Esophagus muscularis mucosa (tissue), 4 donors: ENCODE measurements around the gene ZNF646. TPM values are rescaled to one million over a fixed set of nuclear protein-coding genes. Genes with fewer than 3 reads are reported as not detected.
A peak's percentile ranks its signal among the peaks of the same experiment; 100 is the strongest.

Experiments used
- DNase-seq: peaks from one replicate; pipeline ENCODE4 v3.0.0-alpha.2; 2017; ENCODE audit errors: extremely low spot score
- H3K27ac ChIP-seq, 4 donors: fragments of 200-600 bp; sonication (generic); replicated peaks in 1 of 4; 1 replicate in 3 of 4; 2 replicates in 1 of 4; pipeline ENCODE4 v1.5.1; 2016 to 2019; ENCODE audit warnings: mild to moderate bottlenecking in 1 of 4
- H3K27me3 ChIP-seq, 4 donors: fragments of 200-600 bp; sonication (generic); one replicate each; pipeline versions ENCODE4 v1.5.1 to v1.6.0; 2016 to 2019
- H3K36me3 ChIP-seq, 4 donors: fragments of 200-600 bp; sonication (generic); one replicate each; pipeline ENCODE4 v1.5.1; 2016 to 2019
- H3K4me1 ChIP-seq, 4 donors: fragments of 200-600 bp; sonication (generic); one replicate each; pipeline ENCODE4 v1.5.1; 2016 to 2019
- H3K4me3 ChIP-seq, 4 donors: fragments of 200-600 bp; sonication (generic); 1 replicate in 2 of 4; 2 replicates in 2 of 4; pipeline ENCODE4 v1.5.1; 2016 to 2019; ENCODE audit warnings: mild to moderate bottlenecking in 4 of 4, moderate library complexity in 1 of 4
- H3K9me3 ChIP-seq, 4 donors: fragments of 200-600 bp; sonication (generic); 1 replicate in 3 of 4; 2 replicates in 1 of 4; pipeline ENCODE4 v1.5.1; 2016 to 2019
- CTCF ChIP-seq, 3 experiments: fragments of 200-600 bp in 2 of 3; fragments of 450-650 bp in 1 of 3; sonication (generic) in 2 of 3; IDR thresholded peaks; one replicate each; pipeline ENCODE4 v1.5.1; 2017 to 2019; ENCODE audit warnings: antibody characterized with exemption in 3 of 3, mild to moderate bottlenecking in 2 of 3, moderate library complexity in 1 of 3
- EP300 ChIP-seq: sonication (generic); formaldehyde crosslinking; IDR thresholded peaks from one replicate; pipeline ENCODE4 v1.6.1; 2017; ENCODE audit warnings: antibody characterized with exemption
- POLR2A ChIP-seq: fragments of 450-650 bp; IDR thresholded peaks from one replicate; pipeline ENCODE4 v1.6.1; 2017; ENCODE audit warnings: antibody characterized with exemption, moderate library complexity, mild to moderate bottlenecking, low read depth
- POLR2AphosphoS5 ChIP-seq, 2 donors: sonication (generic); formaldehyde crosslinking; IDR thresholded peaks; one replicate each; pipeline ENCODE4 v1.6.1; 2017; ENCODE audit warnings: antibody characterized with exemption in 2 of 2
- WGBS: methylation state at CpG from one replicate; pipeline ENCODE4 v1.1.5; 2018; 5-methylcytosine and 5-hydroxymethylcytosine counted together
- intact Hi-C: fragments of 100-400 bp; cut with DNase I; formaldehyde crosslinking; loops from one replicate; pipeline ENCODE4 v1.15.1; 2023
- total RNA-seq, 4 donors: library from RNA; depleted of rRNA; stranded (reverse); fragments of >200 nt; gene quantifications; one replicate each; pipeline versions ENCODE4 v1.1.0 to v1.2.1, GENCODE V29; 2016

ZNF646 gene
- total RNA-seq, 4 donors from 2014 or later: 11.6 to 17.6 (median 15.5) TPM

DNA sequence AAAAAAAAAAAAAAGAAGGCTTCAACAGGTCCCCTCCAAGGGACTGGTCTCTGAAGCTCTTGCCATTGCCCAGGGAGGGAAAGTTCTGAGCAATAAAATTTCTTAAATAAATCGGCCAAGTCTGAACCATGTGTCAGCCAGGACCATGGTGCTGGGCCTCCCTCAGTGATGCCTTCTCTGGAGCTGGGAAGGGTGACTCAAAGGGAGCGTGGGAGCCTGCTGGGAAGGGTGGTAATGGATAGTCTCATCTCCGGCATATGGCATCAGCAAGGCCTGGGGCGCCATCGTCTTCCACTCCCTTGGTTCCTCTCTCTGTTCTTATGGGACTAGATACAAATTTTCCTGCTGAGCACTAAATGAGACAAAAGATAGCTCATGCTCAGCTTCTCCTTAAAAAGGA lies 18.1 kb downstream of the ZNF646 start:
- H3K9me3 ChIP-seq: no peaks in the 10 kb centered on the region
- intact Hi-C loops: no loop called here
- H3K4me1 ChIP-seq: peaks cover 12 to 31% (median 23%) of the 10 kb centered on the region in 4 donors
- H3K27me3 ChIP-seq: no peaks in the 10 kb centered on the region
- H3K27ac ChIP-seq: peak overlapping the region in 1 of 4 donors; percentile 8
- TF ChIP-seq CTCF (IDR thresholded peaks at IDR 0.05) (no peak), POLR2A (no peak), POLR2AphosphoS5 (IDR thresholded peaks at IDR 0.05) (no peak), EP300 (no peak)
- no peak for DNase-seq
- H3K4me3 ChIP-seq: no peak overlapping the region
- 75% methylated on average over 1 of the region's 5 CpGs for WGBS
- peaks cover 9 to 47% (median 43%) of the 10 kb centered on the region in 4 donors for H3K36me3 ChIP-seq

DNA sequence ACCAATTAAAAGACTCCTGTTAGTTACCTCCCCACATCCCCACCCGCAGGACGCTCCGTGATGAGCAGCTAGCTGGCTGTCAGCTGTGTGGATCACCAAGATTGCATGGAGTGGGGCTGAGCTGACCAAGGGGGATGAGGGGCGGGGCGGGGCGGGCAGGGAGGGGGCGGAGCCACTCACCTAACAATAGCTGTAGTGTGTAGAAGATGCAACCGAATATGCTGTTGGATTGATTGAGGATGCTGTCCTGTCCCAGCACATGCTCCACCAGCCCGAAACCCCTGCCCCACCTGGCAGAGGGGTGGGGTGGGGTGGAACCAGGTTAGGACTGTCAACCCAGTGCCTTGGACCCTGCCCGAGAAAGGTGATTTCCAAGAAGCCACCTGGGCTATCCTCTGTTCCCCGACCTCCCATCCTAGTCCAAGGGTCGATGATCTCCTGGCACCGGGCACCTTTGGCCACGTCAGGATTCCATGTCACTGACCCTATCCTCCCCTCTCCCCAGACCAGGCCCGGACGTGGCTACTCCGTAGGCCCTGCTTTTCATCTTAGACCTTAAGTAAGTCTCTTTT lies 19.0 kb downstream of the ZNF646 start:
- Histone ChIP-seq H3K27ac (peak overlapping the region in 3 of 4 donors; percentile 87 to 94 (median 91)), H3K36me3 (peaks cover 9 to 38% (median 34%) of the 10 kb centered on the region in 4 donors), H3K9me3 (no peaks in the 10 kb centered on the region), H3K4me3 (peak overlapping the region; percentile 81 to 91 (median 84)), H3K4me1 (peaks cover 12 to 31% (median 23%) of the 10 kb centered on the region in 4 donors), H3K27me3 (no peaks in the 10 kb centered on the region)
- no peak for TF ChIP-seq EP300
- TF ChIP-seq CTCF (IDR thresholded peaks at IDR 0.05): no peak
- TF ChIP-seq POLR2AphosphoS5 (IDR thresholded peaks at IDR 0.05): no peak
- TF ChIP-seq POLR2A: no peak
- 40% methylated on average over 11 of the region's 17 CpGs for WGBS
- intact Hi-C loops: no loop called here
- DNase-seq: no peak

DNA sequence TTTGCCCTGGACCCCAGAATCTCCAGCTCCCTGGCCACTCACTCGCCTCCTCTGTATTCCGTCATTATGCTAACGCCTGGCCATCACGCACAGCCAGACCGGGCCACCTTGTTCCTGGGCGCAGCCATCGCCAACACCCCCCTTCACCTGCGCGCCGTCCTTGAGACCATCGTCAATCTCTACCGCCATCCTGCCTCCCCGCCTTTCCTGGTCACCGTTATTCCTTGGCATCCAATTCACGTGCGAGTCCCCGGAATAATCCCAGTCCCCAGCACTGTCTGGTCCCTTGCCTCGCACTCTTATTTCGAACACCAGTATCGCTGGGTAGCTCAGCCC lies 19.8 kb downstream of the ZNF646 start:
- Histone ChIP-seq H3K27ac (peak overlapping the region; percentile 87 to 95 (median 92)), H3K9me3 (no peaks in the 10 kb centered on the region), H3K36me3 (peaks cover 9 to 29% (median 27%) of the 10 kb centered on the region in 4 donors), H3K27me3 (no peaks in the 10 kb centered on the region), H3K4me3 (peak overlapping the region; percentile 81 to 91 (median 84)), H3K4me1 (peaks cover 12 to 31% (median 23%) of the 10 kb centered on the region in 4 donors)
- no peak for DNase-seq
- TF ChIP-seq EP300 (no peak), CTCF (IDR thresholded peaks at IDR 0.05) (no peak), POLR2AphosphoS5 (IDR thresholded peaks at IDR 0.05) (no peak)
- intact Hi-C loops: no loop called here
- 0% methylated on average over 18 of the region's 20 CpGs for WGBS

GRCh38 chr16:31094424-31095120 lies 20.4 kb downstream of the ZNF646 start, which contains the start of gene VKORC1:
VKORC1 (minus strand) TSS chr16:31094797; CDS start chr16:31094729, 68 bp downstream.
- no peak for TF ChIP-seq POLR2A
- TF ChIP-seq CTCF (IDR thresholded peaks at IDR 0.05): peak in 1 of 3 experiments; percentile 33
- TF ChIP-seq POLR2AphosphoS5 (IDR thresholded peaks at IDR 0.05): peak; percentile 89 to 95
- no peak for TF ChIP-seq EP300
- Histone ChIP-seq H3K36me3 (peaks cover 9 to 24% (median 22%) of the 10 kb centered on the region in 4 donors), H3K4me3 (peak within 1 kb of the TSS; percentile 81 to 91 (median 84)), H3K9me3 (no peaks in the 10 kb centered on the region), H3K27me3 (no peaks in the 10 kb centered on the region), H3K27ac (peak within 1 kb of the TSS; percentile 87 to 95 (median 92)), H3K4me1 (peaks cover 12 to 31% (median 23%) of the 10 kb centered on the region in 4 donors)
- peak; percentile 98 for DNase-seq
- WGBS: 0% methylated on average over 38 of the region's 69 CpGs
- intact Hi-C loops: loop anchor here (5.0 kb wide), 1 partner anchor 107 kb away; the partner anchor contains the start of gene HSD3B7
